Sigmoid colon (tissue), 4 donors: ENCODE data around the gene ENKD1.
A peak's percentile ranks its signal among the peaks of the same experiment; 100 is the strongest.

Experiments
- CTCF ChIP-seq, 4 experiments: fragments of 450-650 bp in 3 of 4; fragments of 200-600 bp in 1 of 4; IDR thresholded peaks; one replicate each; pipeline ENCODE4 v1.5.1; 2016 to 2019; ENCODE audit warnings: antibody characterized with exemption in 4 of 4, mild to moderate bottlenecking in 3 of 4, moderate library complexity in 2 of 4
- EP300 ChIP-seq, 4 donors: sonication (generic); formaldehyde crosslinking; IDR thresholded peaks; one replicate each; pipeline ENCODE4 v1.6.1; 2017; ENCODE audit warnings: antibody characterized with exemption in 4 of 4
- POLR2A ChIP-seq, 2 donors: fragments of 450-650 bp; IDR thresholded peaks; one replicate each; pipeline ENCODE4 v1.6.1; 2016; ENCODE audit warnings: antibody characterized with exemption in 2 of 2, mild to moderate bottlenecking in 2 of 2, moderate library complexity in 2 of 2
- POLR2AphosphoS5 ChIP-seq, 4 donors: sonication (generic); formaldehyde crosslinking; IDR thresholded peaks; one replicate each; pipeline ENCODE4 v1.6.1; 2017; ENCODE audit warnings: antibody characterized with exemption in 4 of 4

- TF ChIP-seq CTCF (IDR thresholded peaks at IDR 0.05) (no peak), POLR2AphosphoS5 (IDR thresholded peaks at IDR 0.05) (peak; percentile 21 to 71 (median 52)), POLR2A (IDR thresholded peaks at IDR 0.05) (no peak), EP300 (IDR thresholded peaks at IDR 0.05) (no peak)
Measured at GRCh38 chr16:67666559-67667452, at the start of gene ENKD1, which contains the start of gene C16orf86.
